ENCODE results near the gene NACA.
"Not testable (repeated sequence)": the region's sequence is repeated elsewhere in the genome, so short reads cannot be mapped to it uniquely, and the experiment has no call there.

NACA gene

GRCh38 chr12:56753566-56753965 is 28.5 kb upstream of the NACA start:
- H3K18ac ChIP-seq (ENCODE audit: low read depth in 1 of 2, low read length in 2 of 2) = no peak overlapping the region
- H4K91ac ChIP-seq (ENCODE audit: low read length) = no peak overlapping the region
- no peak overlapping the region for H2BK5ac ChIP-seq (ENCODE audit: low read depth, low read length, poor library complexity, severe bottlenecking)
- no peak overlapping the region for H3K4ac ChIP-seq (ENCODE audit: low read depth in 1 of 2, low read length in 2 of 2)
- H2AK5ac ChIP-seq (ENCODE audit: low read length, severe bottlenecking) = no peak overlapping the region
- no peak overlapping the region for H2AFZ ChIP-seq (ENCODE audit: low read depth, low read length)
- H3K4me1 ChIP-seq (ENCODE audit: control insufficient read depth, insufficient read depth, low read depth, low read length) = peaks cover 3% of the 10 kb centered on the region
- no peak overlapping the region for H3K23ac ChIP-seq (ENCODE audit: low read length in 2 of 2)
- no peak overlapping the region for H2BK12ac ChIP-seq (ENCODE audit: low read length in 2 of 2)
- no peak for DNase-seq
- H3K4me2 ChIP-seq (ENCODE audit: low read length, poor library complexity, severe bottlenecking) = no peak overlapping the region
- H3K4me3 ChIP-seq (ENCODE audit: insufficient read depth in 1 of 2, low read depth in 1 of 2, low read length in 2 of 2) = no peak overlapping the region
- H3K79me1 ChIP-seq (replicated peaks; ENCODE audit: low read length, poor library complexity, severe bottlenecking) = no peaks in the 10 kb centered on the region
- no peak overlapping the region for H2BK15ac ChIP-seq (ENCODE audit: low read depth, poor library complexity, severe bottlenecking)
- peaks cover 0 to 5% of the 10 kb centered on the region in 2 experiments for H3K36me3 ChIP-seq (ENCODE audit: control insufficient read depth in 1 of 2, insufficient read depth in 2 of 2, low read depth in 1 of 2, low read length in 2 of 2)
- no peak overlapping the region for H3K9ac ChIP-seq (ENCODE audit: low read length)
- H3K14ac ChIP-seq (ENCODE audit: low read length in 2 of 2) = no peak overlapping the region
- H3K9me3 ChIP-seq (ENCODE audit: control insufficient read depth, low read length) = no peaks in the 10 kb centered on the region
- no peak overlapping the region for H3K27ac ChIP-seq (ENCODE audit: low read length, poor library complexity, severe bottlenecking)
- no peak overlapping the region for H2BK120ac ChIP-seq (ENCODE audit: low read depth, low read length)
- no peaks in the 10 kb centered on the region for H3K27me3 ChIP-seq (ENCODE audit: control insufficient read depth in 1 of 2, insufficient read depth in 1 of 2, low read length in 2 of 2)
- no peak overlapping the region for H4K8ac ChIP-seq (ENCODE audit: low read length)
- WGBS = 95% methylated on average over 1 of the region's 1 CpG

- Histone ChIP-seq H3K27ac (ENCODE audit: low read length, poor library complexity, severe bottlenecking) (no peak within 1 kb of the TSS), H4K91ac (ENCODE audit: low read length) (no peak within 1 kb of the TSS), H3K9ac (ENCODE audit: low read length) (peak within 1 kb of the TSS; percentile 84), H3K4me1 (ENCODE audit: control insufficient read depth, insufficient read depth, low read depth, low read length) (peaks cover 3% of the 10 kb centered on the region), H3K4ac (ENCODE audit: low read depth in 1 of 2, low read length in 2 of 2) (peak within 1 kb of the TSS in 1 of 2 experiments; percentile 41), H2BK5ac (ENCODE audit: low read depth, low read length, poor library complexity, severe bottlenecking) (no peak within 1 kb of the TSS), H4K8ac (ENCODE audit: low read length) (no peak within 1 kb of the TSS), H3K79me1 (replicated peaks; ENCODE audit: low read length, poor library complexity, severe bottlenecking) (no peaks in the 10 kb centered on the region), H3K4me3 (ENCODE audit: insufficient read depth in 1 of 2, low read depth in 1 of 2, low read length in 2 of 2) (peak within 1 kb of the TSS; percentile 68 to 97), H3K9me3 (ENCODE audit: control insufficient read depth, low read length) (no peaks in the 10 kb centered on the region), H3K36me3 (ENCODE audit: control insufficient read depth in 1 of 2, insufficient read depth in 2 of 2, low read depth in 1 of 2, low read length in 2 of 2) (peaks cover 0 to 5% of the 10 kb centered on the region in 2 experiments), H2BK12ac (ENCODE audit: low read length in 2 of 2) (no peak within 1 kb of the TSS), H2AK5ac (ENCODE audit: low read length, severe bottlenecking) (no peak within 1 kb of the TSS), H2BK120ac (ENCODE audit: low read depth, low read length) (no peak within 1 kb of the TSS), H3K4me2 (ENCODE audit: low read length, poor library complexity, severe bottlenecking) (peak within 1 kb of the TSS; percentile 94), H2BK15ac (ENCODE audit: low read depth, poor library complexity, severe bottlenecking) (no peak within 1 kb of the TSS), H2AFZ (ENCODE audit: low read depth, low read length) (peak within 1 kb of the TSS; percentile 93), H3K27me3 (ENCODE audit: control insufficient read depth in 1 of 2, insufficient read depth in 1 of 2, low read length in 2 of 2) (no peaks in the 10 kb centered on the region), H3K18ac (ENCODE audit: low read depth in 1 of 2, low read length in 2 of 2) (peak within 1 kb of the TSS in 1 of 2 experiments; percentile 57), H3K23ac (ENCODE audit: low read length in 2 of 2) (peak within 1 kb of the TSS in 1 of 2 experiments; percentile 73), H3K14ac (ENCODE audit: low read length in 2 of 2) (no peak within 1 kb of the TSS)
- WGBS = under 1% methylated on average over 54 of the region's 64 CpGs
- peak; percentile 79 for DNase-seq
Measured at GRCh38 chr12:56751712-56752598, 26.9 kb upstream of the NACA start, which contains the start of gene PRIM1. Gene PRIM1, minus strand, starts transcription at chr12:56752323. Its CDS starts 25 bp downstream, at chr12:56752298.

GRCh38 chr12:56750596-56750995 is 25.5 kb upstream of the NACA start:
- not testable (repeated sequence) for H2BK120ac ChIP-seq (ENCODE audit: low read depth, low read length); H3K27ac ChIP-seq (ENCODE audit: low read length, poor library complexity, severe bottlenecking); H3K9me3 ChIP-seq (ENCODE audit: control insufficient read depth, low read length); DNase-seq; H3K27me3 ChIP-seq (ENCODE audit: control insufficient read depth in 1 of 2, insufficient read depth in 1 of 2, low read length in 2 of 2); H3K4me3 ChIP-seq (ENCODE audit: insufficient read depth in 1 of 2, low read depth in 1 of 2, low read length in 2 of 2); H4K91ac ChIP-seq (ENCODE audit: low read length); H2BK15ac ChIP-seq (ENCODE audit: low read depth, poor library complexity, severe bottlenecking); H3K23ac ChIP-seq (ENCODE audit: low read length in 2 of 2); H4K8ac ChIP-seq (ENCODE audit: low read length); H2AK5ac ChIP-seq (ENCODE audit: low read length, severe bottlenecking); H3K18ac ChIP-seq (ENCODE audit: low read depth in 1 of 2, low read length in 2 of 2); H3K36me3 ChIP-seq (ENCODE audit: control insufficient read depth in 1 of 2, insufficient read depth in 2 of 2, low read depth in 1 of 2, low read length in 2 of 2); H3K4me1 ChIP-seq (ENCODE audit: control insufficient read depth, insufficient read depth, low read depth, low read length); H3K79me1 ChIP-seq (replicated peaks; ENCODE audit: low read length, poor library complexity, severe bottlenecking); H2BK5ac ChIP-seq (ENCODE audit: low read depth, low read length, poor library complexity, severe bottlenecking); H3K4me2 ChIP-seq (ENCODE audit: low read length, poor library complexity, severe bottlenecking); H2BK12ac ChIP-seq (ENCODE audit: low read length in 2 of 2); H3K4ac ChIP-seq (ENCODE audit: low read depth in 1 of 2, low read length in 2 of 2); H2AFZ ChIP-seq (ENCODE audit: low read depth, low read length); H3K14ac ChIP-seq (ENCODE audit: low read length in 2 of 2)
- 96% methylated on average over 12 of the region's 13 CpGs for WGBS
- peak overlapping the region; percentile 84 for H3K9ac ChIP-seq (ENCODE audit: low read length)

GRCh38 chr12:56749853-56750252 is 24.8 kb upstream of the NACA start:
- Histone ChIP-seq H3K4ac (ENCODE audit: low read depth in 1 of 2, low read length in 2 of 2) (no peak overlapping the region), H4K8ac (ENCODE audit: low read length) (no peak overlapping the region), H3K18ac (ENCODE audit: low read depth in 1 of 2, low read length in 2 of 2) (no peak overlapping the region), H2BK120ac (ENCODE audit: low read depth, low read length) (no peak overlapping the region), H3K14ac (ENCODE audit: low read length in 2 of 2) (no peak overlapping the region), H3K27me3 (ENCODE audit: control insufficient read depth in 1 of 2, insufficient read depth in 1 of 2, low read length in 2 of 2) (no peaks in the 10 kb centered on the region), H2AFZ (ENCODE audit: low read depth, low read length) (no peak overlapping the region), H3K9ac (ENCODE audit: low read length) (no peak overlapping the region), H3K9me3 (ENCODE audit: control insufficient read depth, low read length) (no peaks in the 10 kb centered on the region), H3K27ac (ENCODE audit: low read length, poor library complexity, severe bottlenecking) (no peak overlapping the region), H3K36me3 (ENCODE audit: control insufficient read depth in 1 of 2, insufficient read depth in 2 of 2, low read depth in 1 of 2, low read length in 2 of 2) (peaks cover 0 to 8% of the 10 kb centered on the region in 2 experiments), H3K4me2 (ENCODE audit: low read length, poor library complexity, severe bottlenecking) (no peak overlapping the region), H3K79me1 (replicated peaks; ENCODE audit: low read length, poor library complexity, severe bottlenecking) (no peaks in the 10 kb centered on the region), H3K4me1 (ENCODE audit: control insufficient read depth, insufficient read depth, low read depth, low read length) (peaks cover 3% of the 10 kb centered on the region), H2BK5ac (ENCODE audit: low read depth, low read length, poor library complexity, severe bottlenecking) (no peak overlapping the region), H2AK5ac (ENCODE audit: low read length, severe bottlenecking) (no peak overlapping the region), H2BK15ac (ENCODE audit: low read depth, poor library complexity, severe bottlenecking) (no peak overlapping the region), H2BK12ac (ENCODE audit: low read length in 2 of 2) (no peak overlapping the region), H4K91ac (ENCODE audit: low read length) (no peak overlapping the region), H3K4me3 (ENCODE audit: insufficient read depth in 1 of 2, low read depth in 1 of 2, low read length in 2 of 2) (no peak overlapping the region), H3K23ac (ENCODE audit: low read length in 2 of 2) (no peak overlapping the region)
- no peak for DNase-seq

Data from mesenchymal stem cell (in vitro differentiated cells and primary cell).